GM13977 (cell line): ENCODE data around the gene ZP2.
"Not testable (repeated sequence)": the region's sequence is repeated elsewhere in the genome, so short reads cannot be mapped to it uniquely, and the experiment has no call there.

Experiments
- DNase-seq: peaks from one replicate; pipeline ENCODE4 v3.0.0; 2012; ENCODE audit warnings: low spot score
- in situ Hi-C: fragments of 300-500 bp; cut with MboI; formaldehyde crosslinking; loops from one replicate; pipeline ENCODE4 v1.12.0; 2022; ENCODE audit warnings: low sequenced_read_pairs, low pct_unique_long_range_greater_than_20kb, mixed read lengths, inconsistent platforms; ENCODE audit not compliant: unreplicated experiment
- TF ChIP-seq, protein P1 (sequence below): IDR thresholded peaks from 2 replicates; pipeline ENCODE4 v1.5.1; 2012; ENCODE audit warnings: mild to moderate bottlenecking, control low read depth; ENCODE audit not compliant: insufficient read depth; ENCODE audit errors: extremely low read depth, missing control alignments

Gene ZP2

DNA sequence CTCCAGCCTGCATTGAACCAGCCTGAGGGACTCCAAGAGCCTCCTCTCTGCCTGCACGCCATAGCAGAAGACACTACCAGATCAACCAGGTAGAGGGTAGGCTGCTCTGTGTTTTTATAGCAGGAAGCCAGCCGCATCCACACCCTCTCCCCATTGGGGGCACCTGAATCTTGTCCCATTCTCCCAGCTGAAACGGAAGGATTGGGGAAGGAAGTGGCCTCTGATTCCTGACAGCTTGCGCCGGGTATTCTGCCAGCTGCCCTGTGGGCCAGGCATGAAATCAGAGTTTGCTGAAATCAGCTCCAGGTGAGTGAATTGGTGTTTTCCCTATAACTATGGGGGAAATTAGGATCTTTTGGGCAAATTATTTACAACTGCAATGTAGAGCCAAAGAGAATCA is at the start of gene ZP2:
TSS of gene ZP2 (minus strand) at position 89 of the 400 bp plus-strand sequence. CDS start at position 62, 27 bp downstream.
- DNase-seq, result no peak
- in situ Hi-C loops, result no loop called here
- TF ChIP-seq, protein P1, sequence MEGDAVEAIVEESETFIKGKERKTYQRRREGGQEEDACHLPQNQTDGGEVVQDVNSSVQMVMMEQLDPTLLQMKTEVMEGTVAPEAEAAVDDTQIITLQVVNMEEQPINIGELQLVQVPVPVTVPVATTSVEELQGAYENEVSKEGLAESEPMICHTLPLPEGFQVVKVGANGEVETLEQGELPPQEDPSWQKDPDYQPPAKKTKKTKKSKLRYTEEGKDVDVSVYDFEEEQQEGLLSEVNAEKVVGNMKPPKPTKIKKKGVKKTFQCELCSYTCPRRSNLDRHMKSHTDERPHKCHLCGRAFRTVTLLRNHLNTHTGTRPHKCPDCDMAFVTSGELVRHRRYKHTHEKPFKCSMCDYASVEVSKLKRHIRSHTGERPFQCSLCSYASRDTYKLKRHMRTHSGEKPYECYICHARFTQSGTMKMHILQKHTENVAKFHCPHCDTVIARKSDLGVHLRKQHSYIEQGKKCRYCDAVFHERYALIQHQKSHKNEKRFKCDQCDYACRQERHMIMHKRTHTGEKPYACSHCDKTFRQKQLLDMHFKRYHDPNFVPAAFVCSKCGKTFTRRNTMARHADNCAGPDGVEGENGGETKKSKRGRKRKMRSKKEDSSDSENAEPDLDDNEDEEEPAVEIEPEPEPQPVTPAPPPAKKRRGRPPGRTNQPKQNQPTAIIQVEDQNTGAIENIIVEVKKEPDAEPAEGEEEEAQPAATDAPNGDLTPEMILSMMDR, result no peak

DNA sequence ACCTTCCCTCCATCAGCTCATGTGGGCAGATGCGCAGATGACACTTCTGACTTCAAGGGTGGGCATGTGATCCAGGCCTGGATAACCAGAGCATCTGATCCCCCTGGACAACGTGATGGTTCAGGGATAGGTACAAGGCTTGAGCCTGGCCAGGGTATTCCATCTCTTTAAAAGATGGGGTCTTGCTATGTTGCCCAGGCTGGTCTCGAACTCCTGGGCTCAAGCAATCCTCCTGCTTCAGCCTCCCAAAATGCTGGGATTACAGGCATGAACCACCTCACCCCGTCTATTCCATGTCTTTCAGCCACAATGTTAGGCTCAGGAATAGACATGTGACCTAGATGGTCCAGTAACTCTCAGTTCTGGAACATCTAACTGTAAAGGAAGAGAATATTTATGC is 45.9 kb upstream of the ZP2 start:
- no peak for DNase-seq
- TF ChIP-seq, protein P1, result no peak
- in situ Hi-C loops, result no loop called here

DNA sequence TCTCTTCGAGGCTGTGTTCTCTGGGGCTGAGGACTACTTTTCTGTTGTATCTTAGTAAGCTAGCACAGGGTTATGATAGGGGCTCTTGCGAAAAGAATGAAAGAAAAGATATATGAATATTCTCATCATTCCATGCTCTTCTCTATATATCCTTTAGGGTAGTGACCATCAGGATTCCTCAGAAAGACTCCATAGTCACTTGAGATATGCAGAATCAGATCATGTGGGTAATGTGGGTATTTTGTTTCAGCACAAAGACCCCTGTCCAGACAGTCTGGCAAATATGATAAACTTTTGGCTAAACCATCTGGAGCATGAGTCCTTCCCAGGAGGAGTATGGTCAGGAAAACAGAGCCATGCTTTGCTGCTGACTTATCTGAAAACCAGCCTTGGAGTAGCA is 45.3 kb upstream of the ZP2 start:
- in situ Hi-C loops, result no loop called here
- no peak for DNase-seq
- TF ChIP-seq, protein P1, result no peak

DNA sequence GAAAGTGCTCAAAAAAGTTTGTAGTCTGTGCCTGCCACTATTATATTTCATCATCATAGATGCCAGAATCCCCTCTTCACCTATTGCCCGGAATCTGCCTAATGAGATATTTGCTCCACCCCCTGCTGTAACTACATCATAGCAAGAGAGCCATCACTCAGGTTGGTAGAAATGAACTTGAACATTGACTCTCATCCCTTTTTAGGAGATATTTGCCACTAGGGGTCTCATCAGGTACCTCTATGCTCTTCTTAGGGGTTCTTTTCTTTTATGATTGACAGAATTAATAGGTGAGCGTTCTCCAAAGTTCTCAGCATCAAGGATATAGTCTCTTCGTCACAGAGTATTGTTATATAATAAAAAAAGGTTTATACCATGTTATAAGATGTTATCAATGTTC is 42.1 kb upstream of the ZP2 start:
- no peak for DNase-seq
- TF ChIP-seq, protein P1, result no peak
- in situ Hi-C loops, result no loop called here

DNA sequence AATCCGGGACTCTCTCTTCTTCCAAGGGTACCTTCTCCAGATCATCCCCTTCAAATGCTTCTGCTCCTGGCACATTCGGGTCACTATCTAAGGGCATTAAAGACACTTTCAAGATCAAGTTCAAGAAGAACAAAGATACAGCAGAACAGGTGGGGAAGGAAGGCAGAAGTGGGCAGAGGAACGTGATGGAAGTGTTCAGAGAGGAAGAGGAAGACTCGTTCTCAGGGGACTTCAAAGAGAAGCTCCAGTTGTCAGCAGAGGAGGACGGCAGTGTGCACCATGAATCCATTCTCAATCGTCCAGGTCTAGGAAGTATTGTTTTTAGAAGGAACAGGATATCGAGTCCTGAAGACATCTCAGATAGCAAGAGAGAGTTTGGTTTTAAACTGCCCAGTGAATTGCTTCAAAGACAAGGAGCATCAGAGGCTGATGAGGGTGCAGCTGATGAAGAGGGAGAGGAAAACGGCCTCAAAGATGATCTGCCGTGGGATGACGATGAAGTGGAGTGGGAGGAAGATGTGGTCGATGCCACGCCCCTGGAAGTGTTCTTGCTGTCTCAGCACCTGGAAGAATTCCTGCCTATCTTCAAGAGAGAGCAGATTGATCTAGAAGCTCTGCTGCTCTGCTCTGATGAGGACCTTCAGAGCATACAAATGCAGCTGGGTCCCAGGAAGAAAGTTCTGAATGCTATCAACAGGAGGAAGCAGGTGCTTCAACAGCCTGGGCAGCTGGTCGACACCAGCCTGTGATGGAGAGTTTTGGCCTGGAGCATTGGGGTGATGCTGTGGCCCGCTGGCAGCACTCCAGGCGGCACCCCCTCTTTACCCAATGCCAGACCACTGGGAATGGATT is 38.9 kb upstream of the ZP2 start:
- TF ChIP-seq, protein P1, result no peak
- in situ Hi-C loops, result no loop called here
- DNase-seq, result no peak

DNA sequence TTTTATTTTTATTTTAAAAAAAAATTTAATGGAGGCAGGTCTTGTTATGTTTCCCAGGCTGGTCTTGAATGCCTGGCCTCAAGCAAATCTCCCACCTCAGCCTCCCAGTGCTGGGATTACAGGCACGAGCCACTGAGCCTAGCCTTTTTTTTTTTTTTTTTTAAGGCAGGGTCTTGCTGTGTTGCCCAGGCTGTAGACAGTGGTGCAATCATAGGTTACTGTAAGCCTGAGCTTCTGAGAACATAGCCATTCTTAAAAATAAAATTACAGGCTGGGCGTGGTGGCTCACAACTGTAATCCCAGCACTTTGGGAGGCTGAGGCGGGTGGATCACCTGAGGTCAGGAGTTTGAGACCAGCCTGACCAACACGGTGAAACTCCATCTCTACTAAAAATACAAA is 36.8 kb upstream of the ZP2 start:
- DNase-seq, in situ Hi-C loops: not testable (repeated sequence)

DNA sequence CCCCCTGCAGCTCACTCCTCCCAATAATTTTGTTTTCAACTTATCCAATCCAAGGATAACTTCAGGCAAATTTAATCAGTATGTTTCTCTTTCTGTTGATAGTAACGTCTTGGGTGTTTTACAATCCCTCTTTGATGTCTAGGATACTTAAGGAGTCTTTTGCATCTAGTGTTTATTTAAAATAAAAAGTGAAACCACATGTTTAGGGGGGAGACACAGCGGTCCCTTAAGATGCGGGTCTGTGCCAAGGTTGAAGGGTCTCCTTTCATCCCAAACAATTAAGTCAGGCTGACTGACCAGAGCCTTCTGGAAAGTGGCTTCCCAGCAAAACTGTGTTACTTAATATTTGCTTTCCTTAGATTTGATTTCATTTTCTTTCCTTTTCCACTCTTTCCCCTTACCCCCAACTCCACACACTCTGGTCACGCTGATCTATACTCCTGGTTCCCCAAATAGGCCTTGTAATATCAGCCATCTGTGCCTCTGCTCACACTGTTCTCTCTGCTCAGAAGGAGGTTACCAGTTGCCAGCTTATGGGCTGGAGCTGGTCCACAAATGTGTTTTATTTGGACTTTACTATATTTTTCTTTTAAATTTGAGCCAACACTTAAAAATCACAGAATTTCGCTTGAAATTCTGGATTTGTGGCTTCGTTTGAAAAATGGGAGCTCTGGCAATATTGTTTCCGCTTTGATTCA is 33.3 kb upstream of the ZP2 start:
- TF ChIP-seq, protein P1, result no peak
- DNase-seq, result no peak
- in situ Hi-C loops, result no loop called here
